ENCODE measurements around the gene SSNA1.
A peak's percentile ranks its signal among the peaks of the same experiment; 100 is the strongest.

The SSNA1 gene

DNA sequence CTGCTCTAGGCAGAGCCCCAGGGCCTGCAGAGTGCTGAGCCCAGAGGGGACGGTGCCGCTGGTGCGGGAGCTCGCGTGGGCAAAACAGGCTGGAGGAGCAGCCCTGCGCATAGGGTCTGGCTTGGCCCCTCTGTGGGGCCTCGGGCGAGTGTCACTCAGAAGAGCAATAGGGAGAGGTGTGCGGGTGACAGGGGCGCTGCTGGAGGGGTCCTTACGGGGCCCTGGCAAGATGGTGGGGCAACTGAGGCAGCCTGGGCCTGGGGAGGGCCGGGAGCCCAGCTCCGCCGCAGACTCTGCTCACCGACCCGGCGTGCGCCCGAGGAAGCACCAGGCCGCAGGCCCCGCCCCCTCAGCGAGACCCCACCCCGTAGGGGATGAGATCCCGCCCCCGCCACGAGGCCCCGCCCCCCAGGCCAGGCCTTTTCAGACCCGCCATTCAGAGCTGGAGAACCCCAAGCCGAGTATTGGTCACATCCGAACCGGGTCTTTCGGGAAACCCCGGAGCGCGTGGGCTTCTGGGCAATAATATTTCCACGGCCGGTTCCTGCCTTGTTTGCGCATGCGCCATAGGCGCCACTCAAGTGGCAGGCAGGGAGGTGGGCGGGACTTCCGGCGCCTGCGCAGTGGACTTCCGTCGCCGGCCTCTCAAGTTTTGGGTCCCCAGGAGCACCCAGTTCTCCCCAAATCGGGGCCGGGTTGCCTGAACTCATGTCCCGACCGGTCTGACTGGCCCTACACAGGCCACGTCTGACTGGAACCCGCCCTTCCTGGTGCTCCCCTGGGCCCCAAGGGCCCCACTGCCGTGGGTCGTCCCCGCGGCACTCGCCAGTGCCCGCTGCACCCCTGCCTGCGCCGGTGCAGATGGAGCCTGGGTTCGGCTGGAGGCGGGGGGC is 34.8 kb downstream of the SSNA1 start:
- DNase-seq, result peak; percentile 98
- H3K9me3 ChIP-seq (ENCODE audit: insufficient read depth, low read length, severe bottlenecking), result no peaks in the 10 kb centered on the region
- peak overlapping the region; percentile 94 for H2AFZ ChIP-seq (ENCODE audit: low read depth, low read length)
- no peaks in the 10 kb centered on the region for H3K27me3 ChIP-seq (ENCODE audit: insufficient read depth, low read length, poor library complexity)
- peak overlapping the region; percentile 91 for H3K27ac ChIP-seq (ENCODE audit: low read length)
- H3K4me3 ChIP-seq (ENCODE audit: low read depth in 1 of 2, low read length in 2 of 2), result peak overlapping the region; percentile 94 to 96
- no peaks in the 10 kb centered on the region for H4K20me1 ChIP-seq (ENCODE audit: insufficient read depth, low read length)
- ATAC-seq (ENCODE audit: insufficient read depth, low read depth), result peak; percentile 82
- H3K79me2 ChIP-seq (ENCODE audit: insufficient read depth, low read length), result no peaks in the 10 kb centered on the region
- H3K4me1 ChIP-seq (ENCODE audit: insufficient read depth, low read length), result peaks cover 20% of the 10 kb centered on the region
- H3K9ac ChIP-seq (ENCODE audit: low read depth, low read length), result peak overlapping the region; percentile 98
- no peaks in the 10 kb centered on the region; the same call in 1 of the 2 replicates for H3K36me3 ChIP-seq (ENCODE audit: insufficient read depth, low read length)
- H3K4me2 ChIP-seq (ENCODE audit: insufficient read depth, low read length), result peak overlapping the region; percentile 94
- TF ChIP-seq, protein P1, sequence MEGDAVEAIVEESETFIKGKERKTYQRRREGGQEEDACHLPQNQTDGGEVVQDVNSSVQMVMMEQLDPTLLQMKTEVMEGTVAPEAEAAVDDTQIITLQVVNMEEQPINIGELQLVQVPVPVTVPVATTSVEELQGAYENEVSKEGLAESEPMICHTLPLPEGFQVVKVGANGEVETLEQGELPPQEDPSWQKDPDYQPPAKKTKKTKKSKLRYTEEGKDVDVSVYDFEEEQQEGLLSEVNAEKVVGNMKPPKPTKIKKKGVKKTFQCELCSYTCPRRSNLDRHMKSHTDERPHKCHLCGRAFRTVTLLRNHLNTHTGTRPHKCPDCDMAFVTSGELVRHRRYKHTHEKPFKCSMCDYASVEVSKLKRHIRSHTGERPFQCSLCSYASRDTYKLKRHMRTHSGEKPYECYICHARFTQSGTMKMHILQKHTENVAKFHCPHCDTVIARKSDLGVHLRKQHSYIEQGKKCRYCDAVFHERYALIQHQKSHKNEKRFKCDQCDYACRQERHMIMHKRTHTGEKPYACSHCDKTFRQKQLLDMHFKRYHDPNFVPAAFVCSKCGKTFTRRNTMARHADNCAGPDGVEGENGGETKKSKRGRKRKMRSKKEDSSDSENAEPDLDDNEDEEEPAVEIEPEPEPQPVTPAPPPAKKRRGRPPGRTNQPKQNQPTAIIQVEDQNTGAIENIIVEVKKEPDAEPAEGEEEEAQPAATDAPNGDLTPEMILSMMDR (IDR thresholded peaks at IDR 0.05; ENCODE audit: borderline replicate concordance, extremely low read depth, low read length, poor library complexity, severe bottlenecking), result no peak
- no peak for TF ChIP-seq EZH2 (IDR thresholded peaks at IDR 0.05; ENCODE audit: borderline replicate concordance, low read depth, low read length, severe bottlenecking)

DNA sequence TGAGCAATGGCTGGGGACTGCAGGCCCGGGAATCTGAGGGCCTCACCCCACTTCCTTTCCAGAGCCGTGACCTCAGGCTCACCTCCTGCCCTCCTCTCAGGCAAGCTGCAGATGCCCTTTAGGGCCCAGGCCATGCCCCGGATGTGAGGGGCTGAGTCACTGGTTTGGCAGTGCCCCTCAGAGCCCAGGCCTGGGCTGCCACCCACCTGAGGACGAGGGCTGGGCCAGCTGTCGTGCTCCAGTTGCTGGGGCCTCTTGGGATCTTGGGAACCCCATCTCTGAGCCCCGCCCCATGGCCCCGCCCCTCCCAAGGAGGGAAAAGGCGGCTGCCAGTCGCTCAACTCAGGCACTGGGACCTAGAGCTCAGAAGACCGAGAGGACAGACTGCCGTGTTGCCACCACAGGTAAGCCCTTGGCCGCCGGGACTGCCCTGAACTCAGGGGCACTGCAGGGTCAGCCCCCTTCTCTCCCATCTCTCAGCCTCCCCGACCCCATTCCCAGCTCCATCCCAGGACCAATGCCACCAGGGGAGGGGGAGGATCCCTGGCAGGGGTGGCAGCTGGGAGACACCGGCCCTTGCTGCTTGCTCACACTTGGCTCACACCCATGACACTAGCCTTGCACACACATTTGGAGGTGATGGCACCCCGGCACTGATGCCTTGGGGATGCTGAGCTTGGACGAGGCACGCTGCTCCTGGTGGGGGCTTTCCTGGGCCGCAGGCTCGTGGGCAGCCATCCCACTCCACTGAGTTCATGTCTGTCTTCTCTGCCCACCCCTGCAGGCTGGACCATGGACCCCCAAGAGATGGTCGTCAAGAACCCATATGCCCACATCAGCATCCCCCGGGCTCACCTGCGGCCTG is 36.6 kb downstream of the SSNA1 start, which contains the start of gene CYSRT1:
Gene CYSRT1 (plus strand): TSS at position 345 of the 865 bp plus-strand sequence. CDS start 448 bp downstream, at position 793.
- no peaks in the 10 kb centered on the region for H3K36me3 ChIP-seq (ENCODE audit: insufficient read depth, low read length)
- H3K4me3 ChIP-seq (ENCODE audit: low read depth in 1 of 2, low read length in 2 of 2), result peak within 1 kb of the TSS; percentile 94 to 96; a peak in 3 of 4 replicates
- peak within 1 kb of the TSS; percentile 94 for H3K4me2 ChIP-seq (ENCODE audit: insufficient read depth, low read length)
- peak within 1 kb of the TSS; percentile 91 for H3K27ac ChIP-seq (ENCODE audit: low read length)
- H3K9me3 ChIP-seq (ENCODE audit: insufficient read depth, low read length, severe bottlenecking), result no peaks in the 10 kb centered on the region
- no peaks in the 10 kb centered on the region for H4K20me1 ChIP-seq (ENCODE audit: insufficient read depth, low read length)
- H2AFZ ChIP-seq (ENCODE audit: low read depth, low read length), result peak within 1 kb of the TSS; percentile 94
- TF ChIP-seq EZH2 (IDR thresholded peaks at IDR 0.05; ENCODE audit: borderline replicate concordance, low read depth, low read length, severe bottlenecking), result no peak
- TF ChIP-seq, protein P1 (IDR thresholded peaks at IDR 0.05; ENCODE audit: borderline replicate concordance, extremely low read depth, low read length, poor library complexity, severe bottlenecking), result no peak
- DNase-seq (no peak), ATAC-seq (ENCODE audit: insufficient read depth, low read depth) (no peak)
- H3K9ac ChIP-seq (ENCODE audit: low read depth, low read length), result peak within 1 kb of the TSS; percentile 98
- H3K27me3 ChIP-seq (ENCODE audit: insufficient read depth, low read length, poor library complexity), result no peaks in the 10 kb centered on the region
- H3K4me1 ChIP-seq (ENCODE audit: insufficient read depth, low read length), result peaks cover 20% of the 10 kb centered on the region
- no peaks in the 10 kb centered on the region for H3K79me2 ChIP-seq (ENCODE audit: insufficient read depth, low read length)

DNA sequence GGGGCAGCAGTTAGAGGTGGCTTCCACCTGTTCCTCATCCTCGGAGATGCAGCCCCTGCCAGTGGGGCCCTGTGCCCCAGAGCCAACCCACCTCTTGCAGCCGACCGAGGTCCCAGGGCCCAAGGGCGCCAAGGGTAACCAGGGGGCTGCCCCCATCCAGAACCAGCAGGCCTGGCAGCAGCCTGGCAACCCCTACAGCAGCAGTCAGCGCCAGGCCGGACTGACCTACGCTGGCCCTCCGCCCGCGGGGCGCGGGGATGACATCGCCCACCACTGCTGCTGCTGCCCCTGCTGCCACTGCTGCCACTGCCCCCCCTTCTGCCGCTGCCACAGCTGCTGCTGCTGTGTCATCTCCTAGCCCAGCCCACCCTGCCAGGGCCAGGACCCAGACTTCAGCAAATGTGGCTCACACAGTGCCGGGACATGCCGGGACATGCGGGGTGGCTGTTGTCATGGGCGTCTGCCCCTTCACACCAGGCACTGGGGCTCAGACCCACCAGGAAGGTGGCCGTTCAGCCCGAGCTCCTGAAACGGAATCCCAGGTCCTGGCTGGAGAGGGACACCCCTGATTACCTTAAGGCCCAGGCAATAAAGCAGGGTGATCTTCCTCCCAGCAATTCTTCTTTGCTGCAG is 37.3 kb downstream of the SSNA1 start:
- no peaks in the 10 kb centered on the region for H3K27me3 ChIP-seq (ENCODE audit: insufficient read depth, low read length, poor library complexity)
- H3K36me3 ChIP-seq (ENCODE audit: insufficient read depth, low read length), result no peaks in the 10 kb centered on the region
- no peaks in the 10 kb centered on the region for H3K79me2 ChIP-seq (ENCODE audit: insufficient read depth, low read length)
- DNase-seq, result no peak
- H4K20me1 ChIP-seq (ENCODE audit: insufficient read depth, low read length), result no peaks in the 10 kb centered on the region
- H3K9me3 ChIP-seq (ENCODE audit: insufficient read depth, low read length, severe bottlenecking), result no peaks in the 10 kb centered on the region
- no peak for ATAC-seq (ENCODE audit: insufficient read depth, low read depth)
- TF ChIP-seq, protein P1 (IDR thresholded peaks at IDR 0.05; ENCODE audit: borderline replicate concordance, extremely low read depth, low read length, poor library complexity, severe bottlenecking), result no peak
- no peak for TF ChIP-seq EZH2 (IDR thresholded peaks at IDR 0.05; ENCODE audit: borderline replicate concordance, low read depth, low read length, severe bottlenecking)
- no peak overlapping the region for H3K27ac ChIP-seq (ENCODE audit: low read length)
- H3K4me3 ChIP-seq (ENCODE audit: low read depth in 1 of 2, low read length in 2 of 2), result no peak overlapping the region
- no peak overlapping the region for H2AFZ ChIP-seq (ENCODE audit: low read depth, low read length)
- H3K9ac ChIP-seq (ENCODE audit: low read depth, low read length), result no peak overlapping the region
- peaks cover 20% of the 10 kb centered on the region for H3K4me1 ChIP-seq (ENCODE audit: insufficient read depth, low read length)
- H3K4me2 ChIP-seq (ENCODE audit: insufficient read depth, low read length), result no peak overlapping the region

Measured in DND-41 (cell line).